ENCODE results near the gene BTBD17. TPM values are rescaled to one million over a fixed set of nuclear protein-coding genes. Genes with fewer than 3 reads are reported as not detected.

The BTBD17 gene
- total and polyA plus RNA-seq, 10 of the 15 experiments (the other 5 are each of a cell fraction or from before 2014, with no cell fraction given) = not detected

DNA sequence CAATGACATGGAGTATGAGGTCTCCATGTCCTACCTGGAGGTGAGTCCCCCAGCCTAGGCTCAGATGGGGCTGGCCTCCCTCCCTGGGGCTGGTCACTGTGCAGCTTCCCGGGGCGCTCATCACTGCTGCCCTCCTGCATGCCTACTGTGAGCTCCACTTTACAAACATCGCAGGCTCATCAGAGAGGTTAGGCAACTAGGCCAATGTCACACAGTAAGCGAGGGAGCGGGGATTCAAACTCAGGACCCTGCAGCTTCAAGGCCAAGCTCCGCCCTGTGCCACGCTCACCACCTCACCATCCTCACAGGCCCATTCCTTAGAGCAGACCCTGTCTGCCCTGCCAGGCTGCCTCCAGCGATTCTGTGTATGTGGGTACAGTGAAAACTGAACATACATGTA is 18.5 kb downstream of the BTBD17 start:
- Histone ChIP-seq H2AFZ (ENCODE audit: control insufficient read depth, low read depth, low read length) (no peak overlapping the region), H3K4me1 (ENCODE audit: control insufficient read depth, insufficient read depth, low read length) (no peaks in the 10 kb centered on the region), H3K27me3 (replicated peaks in 1 of 2; ENCODE audit: control insufficient read depth in 2 of 2, insufficient read depth in 2 of 2, low read length in 1 of 2) (no peaks in the 10 kb centered on the region; a peak in 2 of 4 replicates), H3K27ac (ENCODE audit: control insufficient read depth, insufficient read depth) (no peak overlapping the region), H3K79me2 (ENCODE audit: control insufficient read depth, insufficient read depth, low read length) (no peaks in the 10 kb centered on the region), H3K9me3 (replicated peaks; ENCODE audit: control insufficient read depth, insufficient read depth, low read length) (no peaks in the 10 kb centered on the region), H3K4me2 (ENCODE audit: control insufficient read depth, insufficient read depth) (no peak overlapping the region), H3K36me3 (ENCODE audit: control insufficient read depth in 2 of 2, insufficient read depth in 2 of 2, low read length in 1 of 2) (no peaks in the 10 kb centered on the region), H4K20me1 (ENCODE audit: control insufficient read depth, insufficient read depth) (no peaks in the 10 kb centered on the region), H3K9ac (ENCODE audit: control insufficient read depth, insufficient read depth, low read length) (no peak overlapping the region), H3K4me3 (no peak overlapping the region)
- CTCF ChIA-PET = interaction anchor here (0.5 kb wide), 1 partner anchor 114 kb away, joined by 3 read pairs; no protein-coding TSS in a partner anchor
- ATAC-seq = no peak
- TF ChIP-seq, protein P1, sequence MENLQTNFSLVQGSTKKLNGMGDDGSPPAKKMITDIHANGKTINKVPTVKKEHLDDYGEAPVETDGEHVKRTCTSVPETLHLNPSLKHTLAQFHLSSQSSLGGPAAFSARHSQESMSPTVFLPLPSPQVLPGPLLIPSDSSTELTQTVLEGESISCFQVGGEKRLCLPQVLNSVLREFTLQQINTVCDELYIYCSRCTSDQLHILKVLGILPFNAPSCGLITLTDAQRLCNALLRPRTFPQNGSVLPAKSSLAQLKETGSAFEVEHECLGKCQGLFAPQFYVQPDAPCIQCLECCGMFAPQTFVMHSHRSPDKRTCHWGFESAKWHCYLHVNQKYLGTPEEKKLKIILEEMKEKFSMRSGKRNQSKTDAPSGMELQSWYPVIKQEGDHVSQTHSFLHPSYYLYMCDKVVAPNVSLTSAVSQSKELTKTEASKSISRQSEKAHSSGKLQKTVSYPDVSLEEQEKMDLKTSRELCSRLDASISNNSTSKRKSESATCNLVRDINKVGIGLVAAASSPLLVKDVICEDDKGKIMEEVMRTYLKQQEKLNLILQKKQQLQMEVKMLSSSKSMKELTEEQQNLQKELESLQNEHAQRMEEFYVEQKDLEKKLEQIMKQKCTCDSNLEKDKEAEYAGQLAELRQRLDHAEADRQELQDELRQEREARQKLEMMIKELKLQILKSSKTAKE (IDR thresholded peaks at IDR 0.05; ENCODE audit: low read depth, poor library complexity, severe bottlenecking) = no peak
- TF ChIP-seq EZH2 (IDR thresholded peaks at IDR 0.05; ENCODE audit: borderline replicate concordance, control insufficient read depth, low read depth, low read length) (no peak), CBX5 (IDR thresholded peaks at IDR 0.05; ENCODE audit: low read depth) (no peak), PML (IDR thresholded peaks at IDR 0.05; ENCODE audit: low read length) (no peak), SIN3A (IDR thresholded peaks at IDR 0.05; ENCODE audit: low read depth, low read length) (no peak)
- TF ChIP-seq, protein P2, sequence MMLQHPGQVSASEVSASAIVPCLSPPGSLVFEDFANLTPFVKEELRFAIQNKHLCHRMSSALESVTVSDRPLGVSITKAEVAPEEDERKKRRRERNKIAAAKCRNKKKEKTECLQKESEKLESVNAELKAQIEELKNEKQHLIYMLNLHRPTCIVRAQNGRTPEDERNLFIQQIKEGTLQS (IDR thresholded peaks at IDR 0.05; ENCODE audit: borderline replicate concordance, extremely low read depth, low read depth, low read length) = no peak
- POLR2A ChIA-PET = interaction anchor here (0.6 kb wide), 1 partner anchor 231 kb away, joined by 3 read pairs; no protein-coding TSS in a partner anchor
- RAD21 ChIA-PET (ENCODE audit: unreplicated experiment) = no interaction called here
- FAIRE-seq = no peak
- SMC1A ChIA-PET (ENCODE audit: uncharacterized antibody, unreplicated experiment) = no interaction called here
- in situ Hi-C loops (cut with MboI) = no loop called here
- WGBS (ENCODE audit: insufficient coverage, insufficient replicate concordance, low lambda C conversion rate, missing lambda C conversion rate) = 25% methylated on average over 8 of the region's 8 CpGs
- intact Hi-C loops (cut with micrococcal nuclease; ENCODE audit: unreplicated experiment) = no loop called here
- DNase-seq (ENCODE audit: low read depth, low spot score) = no peak
- no TSS peak for BruUV-seq (replicated peaks)

Measured in GM12878 (cell line).